ENCODE results near the gene NUP50.

GRCh38 chr22:45134313-45134712 lies 29.4 kb upstream of the NUP50 start:
- no peak for TF ChIP-seq CTCF (IDR thresholded peaks at IDR 0.05)
- no peak for TF ChIP-seq POLR2A (IDR thresholded peaks at IDR 0.05)
- no peak for TF ChIP-seq EP300 (IDR thresholded peaks at IDR 0.05)
